ENCODE data around the gene MOGAT2. TPM values are rescaled to one million over a fixed set of nuclear protein-coding genes. Genes with fewer than 3 reads are reported as not detected.
A peak's percentile ranks its signal among the peaks of the same experiment; 100 is the strongest.

The MOGAT2 gene
- total and polyA plus RNA-seq, 2 of the 13 experiments (the other 11 are each of a cell fraction or from before 2014, with no cell fraction given): 27.2 to 27.8 TPM

DNA sequence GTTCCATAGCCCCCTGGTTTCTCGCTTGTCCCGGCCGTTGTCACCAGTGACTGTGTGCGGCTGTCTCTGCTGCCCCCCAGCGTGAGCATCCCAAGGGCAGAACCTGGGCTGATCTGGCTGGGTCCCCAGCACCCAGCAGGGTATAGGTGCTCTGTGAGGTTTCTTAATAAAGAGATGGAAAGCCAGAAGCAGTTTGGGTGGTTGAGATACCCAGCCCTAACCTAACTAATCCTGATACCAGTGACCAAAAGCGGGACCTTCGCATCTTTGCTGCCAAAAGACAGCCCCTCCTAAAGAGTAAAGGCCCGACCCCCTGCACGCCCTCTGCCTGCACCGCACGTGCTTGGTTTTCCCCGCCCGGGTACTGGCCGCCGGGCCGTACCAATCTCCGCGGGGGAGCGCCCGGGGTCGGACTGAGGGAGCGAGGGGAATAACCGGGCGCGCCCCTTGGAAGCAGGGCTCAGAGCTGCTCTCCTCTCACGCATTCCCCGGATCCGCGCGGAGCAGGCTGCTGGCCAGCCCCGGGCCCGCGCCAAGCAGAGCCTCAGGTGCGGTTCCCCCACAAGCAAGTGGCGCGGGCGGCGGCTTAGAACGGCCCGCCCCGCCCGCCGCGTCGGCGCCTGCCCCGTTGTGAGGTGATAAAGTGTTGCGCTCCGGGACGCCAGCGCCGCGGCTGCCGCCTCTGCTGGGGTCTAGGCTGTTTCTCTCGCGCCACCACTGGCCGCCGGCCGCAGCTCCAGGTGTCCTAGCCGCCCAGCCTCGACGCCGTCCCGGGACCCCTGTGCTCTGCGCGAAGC, 50.7 kb downstream of the MOGAT2 start, which contains the start of gene DGAT2 (continued):
- TF ChIP-seq CAMTA2 (CRISPR knock-in tag; IDR thresholded peaks at IDR 0.05; ENCODE audit: borderline replicate concordance): no peak; the same call in 1 of the 2 replicates
- TF ChIP-seq DNMT1 (CRISPR knock-in tag; IDR thresholded peaks at IDR 0.05): 0 out of 2 replicates have a peak, but pooled peaks have one; percentile 3
- TF ChIP-seq ELK4 (CRISPR knock-in tag; IDR thresholded peaks at IDR 0.05; ENCODE audit: borderline replicate concordance): no peak; the same call in 1 of the 2 replicates
- TF ChIP-seq TIGD3 (CRISPR knock-in tag; IDR thresholded peaks at IDR 0.05; ENCODE audit: borderline replicate concordance): no peak
- TF ChIP-seq SAP130 (CRISPR knock-in tag; IDR thresholded peaks at IDR 0.05; ENCODE audit: low read depth): peak; percentile 78
- TF ChIP-seq ZNF460 (CRISPR knock-in tag; IDR thresholded peaks at IDR 0.05; ENCODE audit: borderline replicate concordance): no peak
- no peak for TF ChIP-seq ZNF614 (CRISPR knock-in tag; IDR thresholded peaks at IDR 0.05; ENCODE audit: borderline replicate concordance)
- 0 out of 2 replicates have a peak, but pooled peaks have one; percentile 66 for TF ChIP-seq SPEN (CRISPR knock-in tag; IDR thresholded peaks at IDR 0.05; ENCODE audit: low read depth)
- TF ChIP-seq MAX (IDR thresholded peaks at IDR 0.05): peak; percentile 98
- TF ChIP-seq, protein P1, sequence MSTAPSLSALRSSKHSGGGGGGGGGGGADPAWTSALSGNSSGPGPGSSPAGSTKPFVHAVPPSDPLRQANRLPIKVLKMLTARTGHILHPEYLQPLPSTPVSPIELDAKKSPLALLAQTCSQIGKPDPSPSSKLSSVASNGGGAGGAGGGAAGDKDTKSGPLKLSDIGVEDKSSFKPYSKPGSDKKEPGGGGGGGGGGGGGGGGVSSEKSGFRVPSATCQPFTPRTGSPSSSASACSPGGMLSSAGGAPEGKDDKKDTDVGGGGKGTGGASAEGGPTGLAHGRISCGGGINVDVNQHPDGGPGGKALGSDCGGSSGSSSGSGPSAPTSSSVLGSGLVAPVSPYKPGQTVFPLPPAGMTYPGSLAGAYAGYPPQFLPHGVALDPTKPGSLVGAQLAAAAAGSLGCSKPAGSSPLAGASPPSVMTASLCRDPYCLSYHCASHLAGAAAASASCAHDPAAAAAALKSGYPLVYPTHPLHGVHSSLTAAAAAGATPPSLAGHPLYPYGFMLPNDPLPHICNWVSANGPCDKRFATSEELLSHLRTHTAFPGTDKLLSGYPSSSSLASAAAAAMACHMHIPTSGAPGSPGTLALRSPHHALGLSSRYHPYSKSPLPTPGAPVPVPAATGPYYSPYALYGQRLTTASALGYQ (CRISPR knock-in tag; IDR thresholded peaks at IDR 0.05): peak; percentile 76; the same call in 1 of the 2 replicates
- TF ChIP-seq MXI1 (IDR thresholded peaks at IDR 0.05; ENCODE audit: borderline replicate concordance, low read depth, low read length): no peak
- TF ChIP-seq, protein P2, sequence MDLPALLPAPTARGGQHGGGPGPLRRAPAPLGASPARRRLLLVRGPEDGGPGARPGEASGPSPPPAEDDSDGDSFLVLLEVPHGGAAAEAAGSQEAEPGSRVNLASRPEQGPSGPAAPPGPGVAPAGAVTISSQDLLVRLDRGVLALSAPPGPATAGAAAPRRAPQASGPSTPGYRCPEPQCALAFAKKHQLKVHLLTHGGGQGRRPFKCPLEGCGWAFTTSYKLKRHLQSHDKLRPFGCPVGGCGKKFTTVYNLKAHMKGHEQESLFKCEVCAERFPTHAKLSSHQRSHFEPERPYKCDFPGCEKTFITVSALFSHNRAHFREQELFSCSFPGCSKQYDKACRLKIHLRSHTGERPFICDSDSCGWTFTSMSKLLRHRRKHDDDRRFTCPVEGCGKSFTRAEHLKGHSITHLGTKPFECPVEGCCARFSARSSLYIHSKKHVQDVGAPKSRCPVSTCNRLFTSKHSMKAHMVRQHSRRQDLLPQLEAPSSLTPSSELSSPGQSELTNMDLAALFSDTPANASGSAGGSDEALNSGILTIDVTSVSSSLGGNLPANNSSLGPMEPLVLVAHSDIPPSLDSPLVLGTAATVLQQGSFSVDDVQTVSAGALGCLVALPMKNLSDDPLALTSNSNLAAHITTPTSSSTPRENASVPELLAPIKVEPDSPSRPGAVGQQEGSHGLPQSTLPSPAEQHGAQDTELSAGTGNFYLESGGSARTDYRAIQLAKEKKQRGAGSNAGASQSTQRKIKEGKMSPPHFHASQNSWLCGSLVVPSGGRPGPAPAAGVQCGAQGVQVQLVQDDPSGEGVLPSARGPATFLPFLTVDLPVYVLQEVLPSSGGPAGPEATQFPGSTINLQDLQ (CRISPR knock-in tag; IDR thresholded peaks at IDR 0.05): peak; percentile 78; the same call in 1 of the 2 replicates
- TF ChIP-seq ZC3H13 (CRISPR knock-in tag; IDR thresholded peaks at IDR 0.05): peak; percentile 15; the same call in 1 of the 2 replicates
- peak; percentile 93 for TF ChIP-seq IKZF4 (CRISPR knock-in tag; IDR thresholded peaks at IDR 0.05; ENCODE audit: borderline replicate concordance, low read depth, not compliant biosample characterization)
- no peak for TF ChIP-seq SUZ12 (IDR thresholded peaks at IDR 0.05; ENCODE audit: low read depth, low read length)
- no peak for TF ChIP-seq NFE2 (CRISPR knock-in tag; IDR thresholded peaks at IDR 0.05)
- TF ChIP-seq ZGPAT (CRISPR knock-in tag; IDR thresholded peaks at IDR 0.05): peak; percentile 96
- 0 out of 2 replicates have a peak, but pooled peaks have one; percentile 3 for TF ChIP-seq JUND (CRISPR knock-in tag; IDR thresholded peaks at IDR 0.05)
- peak; percentile 95 for TF ChIP-seq ZNF446 (CRISPR knock-in tag; IDR thresholded peaks at IDR 0.05)
- TF ChIP-seq MTA1 (CRISPR knock-in tag; IDR thresholded peaks at IDR 0.05; ENCODE audit: borderline replicate concordance): no peak; the same call in 1 of the 2 replicates
